Heart right ventricle (tissue), 16 donors: ENCODE data around the gene CUEDC1. TPM values are rescaled to one million over a fixed set of nuclear protein-coding genes. Genes with fewer than 3 reads are reported as not detected.

Source experiments
- ATAC-seq, 8 donors: fragments of 200-7000 bp; cut with Tn5 transposase; one replicate each; pipeline ENCODE4 v1.9.1; 2020; ENCODE audit warnings: mild to moderate bottlenecking in 8 of 8, moderate library complexity in 8 of 8, moderate number of reproducible peaks in 1 of 8
- DNase-seq, 2 donors: peaks; one replicate each; pipeline ENCODE4 v3.0.0-alpha.2; 2020
- H3K27ac ChIP-seq, 10 donors: fragments of 200-600 bp; sonication (generic) in 2 of 10; one replicate each; pipeline versions ENCODE4 v1.5.0 to v1.8.0; 2020 to 2022; ENCODE audit warnings: mild to moderate bottlenecking in 3 of 10
- H3K27me3 ChIP-seq, 7 donors: fragments of 200-600 bp; one replicate each; pipeline ENCODE4 v1.8.0; 2021 to 2022; ENCODE audit warnings: mild to moderate bottlenecking in 2 of 7
- H3K36me3 ChIP-seq, 9 donors: fragments of 200-600 bp; sonication (generic) in 1 of 9; one replicate each; pipeline versions ENCODE4 v1.5.0 to v1.8.0; 2020 to 2022; ENCODE audit warnings: mild to moderate bottlenecking in 2 of 9
- H3K4me1 ChIP-seq, 9 donors: fragments of 200-600 bp; sonication (generic) in 1 of 9; one replicate each; pipeline versions ENCODE4 v1.5.0 to v1.8.0; 2020 to 2022; ENCODE audit warnings: mild to moderate bottlenecking in 4 of 9
- H3K4me3 ChIP-seq, 10 donors: fragments of 200-600 bp; sonication (generic) in 2 of 10; one replicate each; pipeline versions ENCODE4 v1.5.0 to v1.8.0; 2020 to 2022; ENCODE audit warnings: mild to moderate bottlenecking in 7 of 10, moderate library complexity in 2 of 10
- H3K9me3 ChIP-seq, 11 donors: fragments of 200-600 bp in 10 of 11; sonication (generic) in 2 of 11; one replicate each; pipeline versions ENCODE4 v1.5.0 to v1.8.0; 2013 to 2022; ENCODE audit warnings: mild to moderate bottlenecking in 2 of 11, control low read depth in 1 of 11, moderate library complexity in 1 of 11
- WGBS, 2 donors: extraction: QIAGEN DNeasy Blood & Tissue Kit; methylation state at CpG; one replicate each; pipeline ENCODE4 v1.1.7; 2013; ENCODE audit warnings: inconsistent platforms in 1 of 2; 5-methylcytosine and 5-hydroxymethylcytosine counted together
- intact Hi-C, 10 donors: fragments of 100-400 bp; cut with DNase I; formaldehyde crosslinking; loops; one replicate each; pipeline versions ENCODE4 v1.11.1 to v1.14.2; 2022
- polyA plus RNA-seq, 2 donors: library from polyadenylated mRNA; stranded (reverse); fragments of 200-250 nt; gene quantifications; one replicate each; pipeline ENCODE4 v1.2.3, GENCODE V29; 2013
- total RNA-seq, 10 donors: library from RNA; stranded (reverse); fragmentation: NEBNext Ultra II Directional in 3 of 10; extraction: Animal tissue kit (Norgen Biotek cat#: 25700) in 3 of 10; gene quantifications; one replicate each; pipeline versions ENCODE4 v1.2.1 to v1.2.4, GENCODE V29; 2021 to 2023
- TF ChIP-seq, protein P1 (sequence below), 9 donors: fragments of 200-600 bp; sonication (generic) in 2 of 9; IDR thresholded peaks; one replicate each; pipeline versions ENCODE4 v1.5.0 to v1.8.0; 2021 to 2022; ENCODE audit warnings: antibody characterized with exemption in 9 of 9, mild to moderate bottlenecking in 5 of 9, moderate library complexity in 1 of 9
- donor health status: Arrhythmogenic right ventricular cardiomyopathy.
- donor health status: ischemic (EF 13 %, LVEDD 7.1; RV severe dilation, severe dysfunction).
- donor health status: healthy with polysubstance abuse.
- donor health status: DM: no; HTN: yes; CAD: no.
- donor health status: DM: no; HTN: no; CAD: no.
- donor health status: ischemic (EF 25% LVEDD 6.9; RV normal size, moderate dysfunction).
- donor health status: ischemic (EF 25% LVEDD 5.7; RV mildly dilated, moderate dysfunction).
- donor health status: healthy.
- donor health status: DM: yes; HTN: yes; CAD: no.
- donor health status: Ischemic cardiomyopathy.
- donor health status: ischemic (EF 35%, LVEDD 5.7; RV mildly dilated, moderate dysfunction).
- donor health status: nonischemic (EF 11% LVEDD 7.7; RV severe dilation, severe dysfunction).
- donor health status: DM: yes; HTN: yes; CAD: no.
- donor health status: PGD.
- donor health status: ischemic (EF 29% LVEDD 5.4; RV normal size, mild dysfunction).
- donor health status: nonischemic (EF 23%, LVEDD 6.1; RV moderate dilation, normal function).

The CUEDC1 gene
- total and polyA plus RNA-seq, 12 donors = 26.9 to 65.0 (median 45.4) TPM

DNA sequence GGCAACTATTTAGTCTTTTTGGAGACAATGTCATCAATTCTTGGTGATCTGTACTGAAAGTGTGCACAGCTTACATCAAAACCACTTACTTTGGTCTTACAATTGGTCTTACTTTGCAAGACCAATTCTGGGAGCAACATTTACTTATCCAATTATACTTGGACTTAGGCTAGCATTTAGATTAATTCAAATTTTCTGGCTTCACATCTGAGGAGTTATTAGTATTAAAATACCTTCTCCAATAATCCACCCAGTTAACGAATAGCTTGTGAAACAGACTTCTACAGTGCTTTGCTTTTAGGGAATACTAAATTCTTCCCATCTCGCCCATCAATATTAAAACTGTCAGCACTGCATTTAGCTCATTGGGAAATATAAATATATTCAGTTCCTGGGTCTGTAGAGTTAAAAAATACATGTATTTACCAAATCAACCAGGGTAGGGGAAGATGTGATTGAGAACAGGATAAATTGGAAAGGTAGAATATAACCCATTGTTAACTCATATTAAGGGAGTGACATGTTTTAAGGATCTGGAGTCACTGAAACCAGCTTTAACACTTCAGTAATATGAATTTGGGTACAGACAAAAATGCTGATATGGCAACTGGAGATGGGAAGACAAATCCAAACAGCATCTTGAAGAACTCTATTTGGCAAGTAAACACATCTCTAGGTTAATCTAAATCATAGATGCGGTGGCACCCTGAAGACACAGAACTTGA is 42.0 kb upstream of the CUEDC1 start:
- TF ChIP-seq, protein P1, sequence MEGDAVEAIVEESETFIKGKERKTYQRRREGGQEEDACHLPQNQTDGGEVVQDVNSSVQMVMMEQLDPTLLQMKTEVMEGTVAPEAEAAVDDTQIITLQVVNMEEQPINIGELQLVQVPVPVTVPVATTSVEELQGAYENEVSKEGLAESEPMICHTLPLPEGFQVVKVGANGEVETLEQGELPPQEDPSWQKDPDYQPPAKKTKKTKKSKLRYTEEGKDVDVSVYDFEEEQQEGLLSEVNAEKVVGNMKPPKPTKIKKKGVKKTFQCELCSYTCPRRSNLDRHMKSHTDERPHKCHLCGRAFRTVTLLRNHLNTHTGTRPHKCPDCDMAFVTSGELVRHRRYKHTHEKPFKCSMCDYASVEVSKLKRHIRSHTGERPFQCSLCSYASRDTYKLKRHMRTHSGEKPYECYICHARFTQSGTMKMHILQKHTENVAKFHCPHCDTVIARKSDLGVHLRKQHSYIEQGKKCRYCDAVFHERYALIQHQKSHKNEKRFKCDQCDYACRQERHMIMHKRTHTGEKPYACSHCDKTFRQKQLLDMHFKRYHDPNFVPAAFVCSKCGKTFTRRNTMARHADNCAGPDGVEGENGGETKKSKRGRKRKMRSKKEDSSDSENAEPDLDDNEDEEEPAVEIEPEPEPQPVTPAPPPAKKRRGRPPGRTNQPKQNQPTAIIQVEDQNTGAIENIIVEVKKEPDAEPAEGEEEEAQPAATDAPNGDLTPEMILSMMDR (IDR thresholded peaks at IDR 0.05) = no peak
- DNase-seq = no peak
- WGBS, 2 donors = 90 to 91% methylated on average over 3 of the region's 3 CpGs
- Histone ChIP-seq H3K27me3 (no peaks in the 10 kb centered on the region), H3K9me3 (no peaks in the 10 kb centered on the region), H3K4me3 (no peak overlapping the region), H3K27ac (no peak overlapping the region), H3K4me1 (peaks cover 3 to 65% (median 38%) of the 10 kb centered on the region in 9 donors), H3K36me3 (peaks cover 0 to 61% (median 11%) of the 10 kb centered on the region in 9 donors)
- ATAC-seq = no peak
- intact Hi-C loops = loop anchor here in 4 of 10 donors (2.0 to 10.0 kb wide), 5 partner anchors 120 to 882 kb away; no protein-coding TSS in a partner anchor

DNA sequence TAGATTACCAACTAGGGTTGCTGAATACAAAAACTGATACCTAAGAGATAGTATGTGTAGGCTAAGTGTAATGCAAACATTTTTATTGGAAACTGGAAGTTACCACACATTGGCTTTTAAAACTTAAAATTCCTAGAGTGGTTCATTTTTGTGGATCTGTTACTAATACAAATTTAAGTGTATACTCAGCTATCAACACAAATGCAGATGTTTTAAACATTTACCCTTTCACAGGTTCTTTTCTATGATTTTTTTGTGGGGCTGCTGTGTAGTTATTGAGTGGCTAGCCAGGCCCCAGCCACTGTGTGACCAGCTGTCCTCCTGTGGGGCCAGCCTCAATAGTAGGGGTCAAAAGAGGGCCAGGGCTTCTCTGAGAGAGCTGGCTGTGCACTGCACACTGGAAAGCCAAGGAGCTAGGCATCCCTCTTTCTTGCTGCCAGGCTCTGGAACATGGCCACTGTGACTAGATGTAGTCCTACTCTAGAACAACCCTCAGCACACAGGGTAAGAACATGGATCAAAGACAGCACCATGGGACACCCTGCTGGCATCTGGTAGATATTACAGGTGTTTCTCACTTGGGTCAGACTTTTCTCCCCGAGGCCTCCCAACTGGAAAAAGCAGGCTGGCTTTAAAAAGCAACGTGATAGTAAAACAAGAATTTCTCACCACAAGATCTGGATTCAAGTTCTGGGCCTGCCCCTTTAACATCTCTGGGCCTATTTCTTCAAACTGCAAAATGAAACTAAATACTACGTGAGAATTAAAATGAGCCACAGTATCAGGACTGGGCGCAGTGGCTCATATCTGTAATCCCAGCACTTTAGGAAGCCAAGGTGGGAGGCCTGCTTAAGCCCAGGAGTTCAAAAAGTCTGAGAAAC is 40.1 kb upstream of the CUEDC1 start:
- Histone ChIP-seq H3K27ac (peak overlapping the region in 8 of 10 donors; percentile 14 to 59 (median 35)), H3K27me3 (no peaks in the 10 kb centered on the region), H3K4me1 (peaks cover 3 to 64% (median 36%) of the 10 kb centered on the region in 9 donors), H3K4me3 (no peak overlapping the region), H3K9me3 (no peaks in the 10 kb centered on the region), H3K36me3 (peaks cover 0 to 42% (median 10%) of the 10 kb centered on the region in 9 donors)
- peak; percentile 88 to 92 (median 90) for ATAC-seq
- TF ChIP-seq, protein P1 (IDR thresholded peaks at IDR 0.05) = peak; percentile 37 to 75 (median 70)
- peak; percentile 29 to 76 for DNase-seq
- intact Hi-C loops = loop anchor here in 9 of 10 donors (1.0 to 10.0 kb wide), 8 partner anchors 103 to 881 kb away; no protein-coding TSS in a partner anchor
- WGBS, 2 donors = 32 to 35% methylated on average over 4 of the region's 4 CpGs

DNA sequence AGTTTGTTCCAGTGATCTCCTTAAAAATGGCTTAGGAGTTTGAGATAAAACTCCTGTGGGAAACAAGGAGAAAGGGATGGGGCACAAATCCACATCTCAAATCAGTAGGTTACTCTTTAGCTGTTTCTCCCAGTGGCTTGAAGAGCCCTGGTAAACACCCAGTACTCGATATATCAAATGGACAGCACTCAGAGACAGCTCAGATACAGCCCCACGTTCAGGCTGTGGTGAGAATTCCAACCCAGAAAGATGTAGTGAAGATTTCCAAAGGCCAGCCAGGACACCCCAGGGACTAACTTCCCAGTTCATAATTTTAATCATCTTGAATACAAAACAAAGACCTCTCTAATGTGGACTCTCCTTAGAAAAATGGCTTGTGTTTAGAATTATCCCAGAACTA is 39.2 kb upstream of the CUEDC1 start:
- WGBS, 2 donors = 15 to 27% methylated on average over 2 of the region's 2 CpGs
- ATAC-seq = peak in 4 of 8 donors; percentile 14 to 52 (median 44)
- peaks cover 5 to 63% (median 45%) of the 10 kb centered on the region in 9 donors for H3K4me1 ChIP-seq

More for the DNA sequence above, 39.2 kb upstream of the CUEDC1 start:
- peak overlapping the region in 6 of 10 donors; percentile 14 to 59 (median 38) for H3K27ac ChIP-seq
- peaks cover 0 to 33% (median 9%) of the 10 kb centered on the region in 9 donors for H3K36me3 ChIP-seq
- TF ChIP-seq, protein P1 (IDR thresholded peaks at IDR 0.05) = no peak
- intact Hi-C loops = loop anchor here in 8 of 10 donors (2.0 to 10.0 kb wide), 7 partner anchors 102 to 880 kb away; no protein-coding TSS in a partner anchor
- no peak for DNase-seq
- H3K9me3 ChIP-seq = no peaks in the 10 kb centered on the region
- H3K4me3 ChIP-seq = no peak overlapping the region
- H3K27me3 ChIP-seq = no peaks in the 10 kb centered on the region
